ENCODE data around the gene LCMT2.

DNA sequence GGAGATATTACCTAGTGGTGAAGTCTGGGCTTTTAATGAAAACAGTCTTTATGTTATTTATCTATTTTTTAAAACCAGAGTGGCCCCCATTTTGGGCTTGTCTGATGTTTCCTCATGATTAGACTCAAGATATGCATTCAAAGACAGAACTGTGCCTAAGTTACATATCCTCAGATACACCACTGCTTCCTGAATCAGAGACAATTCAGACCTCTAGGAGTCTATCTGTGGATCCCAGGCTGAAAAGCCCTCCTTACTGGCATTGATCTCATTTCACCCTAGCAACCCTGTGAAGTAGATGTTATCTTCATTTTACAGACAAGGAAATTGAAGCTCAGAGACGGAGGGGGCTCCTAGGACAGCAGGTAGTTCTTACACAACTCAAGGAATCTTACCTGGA, 46.8 kb downstream of the LCMT2 start:
- TF ChIP-seq POLR2A (IDR thresholded peaks at IDR 0.05) (no peak), EP300 (IDR thresholded peaks at IDR 0.05; ENCODE audit: low read depth) (no peak), CTCF (IDR thresholded peaks at IDR 0.05) (no peak)

Data from transverse colon (tissue), 3 donors.